HepG2 (cell line): ENCODE measurements around the gene TCF7L2. TPM values are rescaled to one million over a fixed set of nuclear protein-coding genes. Genes with fewer than 3 reads are reported as not detected.

Experiments
- ATAC-seq: fragments of 200-7000 bp; cut with Tn5 transposase; 3 replicates; pipeline ENCODE4 v1.9.1; 2020; ENCODE audit warnings: mild to moderate bottlenecking, moderate library complexity
- BruUV-seq: library from RNA; stranded (reverse); fragments of 400-500 nt; replicated peaks from 2 replicates; lab custom pipeline; 2021; lab: Mats Ljungman, UMichigan
- CTCF ChIA-PET: fragments of 300-600 bp; formaldehyde crosslinking; extraction: SDS; loops from one replicate; lab custom pipeline; 2021; ENCODE audit warnings: low total read pairs, inconsistent platforms, low intra/inter-chr PET ratio; lab: Yijun Ruan, JAX
- POLR2A ChIA-PET: fragments of 350-600 bp; sonication (Branson Sonifier 250); formaldehyde crosslinking; loops from one replicate; lab custom pipeline; 2020; ENCODE audit warnings: antibody characterized with exemption, inconsistent platforms; lab: Yijun Ruan, JAX
- DNase-seq: peaks from one replicate; pipeline ENCODE4 v3.0.0-alpha.2; 2015; ENCODE audit warnings: low spot score
- FAIRE-seq: peaks from 3 replicates; lab custom pipeline; 2011; peaks lifted over from hg19 to GRCh38; lab: Jason Lieb, UNC
- H2AFZ ChIP-seq: one replicate; pipeline ENCODE4 v1.6.1; 2011; ENCODE audit warnings: low read length, inconsistent platforms
- H3K27ac ChIP-seq: fragments of 300-600 bp; 3 replicates; pipeline ENCODE4 v1.8.0; 2011; ENCODE audit warnings: mixed run types, mild to moderate bottlenecking, mixed read lengths, low read length, inconsistent platforms; ENCODE audit not compliant: insufficient read depth; ENCODE audit errors: extremely low read length
- H3K27me3 ChIP-seq, 2 experiments: fragments of 200-600 bp in 1 of 2; 2 replicates in 1 of 2; 3 replicates in 1 of 2; pipeline versions ENCODE4 v1.6.0 to v1.8.0; 2011; ENCODE audit warnings: low read length in 2 of 2, mild to moderate bottlenecking in 2 of 2, moderate library complexity in 2 of 2, inconsistent platforms in 1 of 2; ENCODE audit not compliant: insufficient read depth in 2 of 2, control insufficient read depth in 1 of 2
- H3K36me3 ChIP-seq, 2 experiments: fragments of 200-600 bp in 1 of 2; replicated peaks in 1 of 2; 2 replicates in 1 of 2; 3 replicates in 1 of 2; pipeline versions ENCODE4 v1.5.1 to v1.8.0; 2011; ENCODE audit warnings: low read length in 2 of 2, inconsistent platforms in 1 of 2; ENCODE audit not compliant: insufficient read depth in 2 of 2, control insufficient read depth in 1 of 2
- H3K4me1 ChIP-seq: 2 replicates; pipeline ENCODE4 v1.5.1; 2012; ENCODE audit warnings: low read length, inconsistent platforms; ENCODE audit not compliant: insufficient read depth
- H3K4me2 ChIP-seq: 2 replicates; pipeline ENCODE4 v1.6.0; 2011; ENCODE audit warnings: low read depth, low read length, inconsistent platforms
- H3K4me3 ChIP-seq, 3 experiments: fragments of 200-600 bp in 1 of 3; sonication (generic), shearing (Covaris generic) in 1 of 3; replicated peaks in 1 of 3; 2 replicates each; pipeline ENCODE4 v1.5.1; 2011 to 2016; ENCODE audit warnings: low read length in 3 of 3, inconsistent platforms in 2 of 3, low read depth in 2 of 3, mild to moderate bottlenecking in 2 of 3, control low read depth in 1 of 3, mixed read lengths in 1 of 3; ENCODE audit not compliant: insufficient read depth in 1 of 3
- H3K79me2 ChIP-seq: one replicate; pipeline ENCODE4 v1.6.1; 2011; ENCODE audit warnings: low read length, inconsistent platforms; ENCODE audit not compliant: insufficient read depth
- H3K9ac ChIP-seq: 2 replicates; pipeline ENCODE4 v1.6.0; 2011; ENCODE audit warnings: mild to moderate bottlenecking, low read depth, low read length, inconsistent platforms; ENCODE audit not compliant: insufficient read depth
- H3K9me3 ChIP-seq: 2 replicates; pipeline ENCODE4 v1.5.1; 2012; ENCODE audit warnings: mild to moderate bottlenecking, low read length
- H4K20me1 ChIP-seq: 2 replicates; pipeline ENCODE4 v1.6.0; 2011; ENCODE audit warnings: inconsistent platforms, mild to moderate bottlenecking, low read length, moderate library complexity; ENCODE audit not compliant: insufficient read depth
- AGO2 ChIP-seq: fragments of 200-400 bp; formaldehyde crosslinking; optimal IDR thresholded peaks from 2 replicates; pipeline ENCODE3; 2017; ENCODE audit warnings: mild to moderate bottlenecking, low read depth, low read length, moderate library complexity
- ARNT2 ChIP-seq: sonication (generic); formaldehyde crosslinking; IDR thresholded peaks from 2 replicates; pipeline ENCODE4 v1.8.0; 2022; ENCODE audit warnings: mild to moderate bottlenecking, low read depth, missing genetic modification reagents, moderate library complexity
- CBX5 ChIP-seq: sonication (generic); formaldehyde crosslinking; IDR thresholded peaks from 2 replicates; pipeline ENCODE4 v1.4.0; 2020; ENCODE audit warnings: missing genetic modification reagents, borderline replicate concordance
- MXD3 ChIP-seq: IDR thresholded peaks from 2 replicates; pipeline ENCODE4 v1.6.1; 2016; ENCODE audit warnings: mild to moderate bottlenecking, missing biosample characterization, missing genetic modification reagents
- NAIF1 ChIP-seq: sonication (generic); formaldehyde crosslinking; IDR thresholded peaks from 2 replicates; pipeline ENCODE4 v1.5.0; 2020; ENCODE audit warnings: mild to moderate bottlenecking, missing genetic modification reagents, borderline replicate concordance
- NFRKB ChIP-seq: fragments of 450-650 bp; IDR thresholded peaks from 2 replicates; pipeline ENCODE4 v1.6.1; 2017
- RBM22 ChIP-seq: fragments of 200-400 bp; formaldehyde crosslinking; optimal IDR thresholded peaks from 2 replicates; pipeline ENCODE3; 2017; ENCODE audit warnings: mild to moderate bottlenecking, low read length, moderate library complexity
- SETDB1 ChIP-seq: sonication (generic); formaldehyde crosslinking; IDR thresholded peaks from 2 replicates; pipeline ENCODE4 v1.5.1; 2020; ENCODE audit warnings: missing genetic modification reagents, mild to moderate bottlenecking, borderline replicate concordance
- SIX4 ChIP-seq: sonication (generic); formaldehyde crosslinking; IDR thresholded peaks from 2 replicates; pipeline ENCODE4 v1.4.0; 2020; ENCODE audit warnings: missing genetic modification reagents
- SOX13 ChIP-seq, 3 experiments: fragments of 450-650 bp in 1 of 3; sonication (generic) in 1 of 3; formaldehyde crosslinking in 1 of 3; IDR thresholded peaks in 2 of 3; conservative IDR thresholded peaks in 1 of 3; 2 replicates each; pipeline versions ENCODE4 v1.5.0 to v1.6.1; 2016 to 2020; ENCODE audit warnings: antibody characterized with exemption in 1 of 3, mild to moderate bottlenecking in 1 of 3, missing compliant biosample characterization in 1 of 3, missing genetic modification reagents in 1 of 3, moderate library complexity in 1 of 3
- WIZ ChIP-seq: sonication (generic); formaldehyde crosslinking; IDR thresholded peaks from 2 replicates; pipeline ENCODE4 v1.5.1; 2020; ENCODE audit warnings: mild to moderate bottlenecking, missing genetic modification reagents
- ZNF232 ChIP-seq: sonication (generic); formaldehyde crosslinking; IDR thresholded peaks from 2 replicates; pipeline ENCODE4 v1.4.0; 2020; ENCODE audit warnings: missing genetic modification reagents, borderline replicate concordance
- ZNF280D ChIP-seq: sonication (generic); formaldehyde crosslinking; IDR thresholded peaks from 2 replicates; pipeline ENCODE4 v1.5.1; 2020; ENCODE audit warnings: mild to moderate bottlenecking, missing genetic modification reagents
- ZNF83 ChIP-seq: sonication (generic); formaldehyde crosslinking; IDR thresholded peaks from 2 replicates; pipeline ENCODE4 v1.4.0; 2020; ENCODE audit warnings: missing genetic modification reagents, mild to moderate bottlenecking, borderline replicate concordance
- ZSCAN5A ChIP-seq: sonication (generic); formaldehyde crosslinking; IDR thresholded peaks from 2 replicates; pipeline ENCODE4 v1.8.0; 2022; ENCODE audit warnings: mild to moderate bottlenecking, missing genetic modification reagents, borderline replicate concordance
- WGBS: methylation state at CpG from one replicate; pipeline ENCODE4 v1.1.6; 2017; ENCODE audit warnings: low lambda C conversion rate; 5-methylcytosine and 5-hydroxymethylcytosine counted together
- in situ Hi-C: cut with HindIII; loops from 2 replicates; pipeline ENCODE4 v1.10.0; 2017; ENCODE audit warnings: low pct_unique_long_range_greater_than_20kb; ENCODE audit not compliant: extremely low pct_ligation_motif_present
- intact Hi-C: fragments of 100-400 bp; cut with micrococcal nuclease; formaldehyde crosslinking; loops from one replicate; pipeline ENCODE4 v1.10.0; 2022; ENCODE audit not compliant: unreplicated experiment
- polyA plus RNA-seq, 8 experiments: library from polyadenylated mRNA; depleted of rRNA in 3 of 8; stranded (reverse) in 7 of 8; unstranded in 1 of 8; fragments of >200 nt; fragmentation: Illumina TruSeq in 4 of 8; extraction: Trizol in 4 of 8; gene quantifications; 2 replicates each; pipeline versions ENCODE4 v1.2.1 to v1.2.3, GENCODE V29; 2011 to 2016; ENCODE audit warnings: low read depth in 4 of 8, missing spikeins in 1 of 8, mixed read lengths in 1 of 8; ENCODE audit not compliant: insufficient read depth in 1 of 8
- total RNA-seq, 5 experiments: library from RNA; depleted of rRNA; stranded (reverse); fragments of >200 nt; fragmentation: Illumina TruSeq; extraction: Trizol; gene quantifications; 2 replicates each; pipeline ENCODE4 v1.2.3, GENCODE V29; 2016; ENCODE audit warnings: low read depth in 1 of 5

The TCF7L2 gene
- total and polyA plus RNA-seq, 2 of the 13 experiments (the other 11 are each of a cell fraction or from before 2014, with no cell fraction given) = 3.9 to 13.7 TPM

GRCh38 chr10:113045147-113046055 is 95.4 kb downstream of the TCF7L2 start:
- intact Hi-C loops = no loop called here
- TF ChIP-seq NFRKB (no peak), ZNF232 (CRISPR knock-in tag) (no peak), ZNF280D (CRISPR knock-in tag) (no peak), RBM22 (peak; percentile 33), CBX5 (CRISPR knock-in tag) (no peak), ZNF83 (no peak), WIZ (CRISPR knock-in tag) (no peak), ZSCAN5A (CRISPR knock-in tag) (no peak), NAIF1 (no peak), SETDB1 (CRISPR knock-in tag) (no peak), SIX4 (CRISPR knock-in tag) (no peak), ARNT2 (CRISPR knock-in tag) (no peak), MXD3 (CRISPR knock-in tag) (no peak), SOX13 (IDR thresholded peaks at IDR 0.05) (no peak), SOX13 (CRISPR knock-in tag; conservative IDR thresholded peaks at IDR 0.05 in 1 of 2, IDR thresholded peaks at IDR 0.05 in 1 of 2) (no peak), AGO2 (peak; percentile 47)

More at GRCh38 chr10:113045147-113046055, 95.4 kb downstream of the TCF7L2 start:
- Histone ChIP-seq H3K9me3 (no peaks in the 10 kb centered on the region), H3K4me2 (no peak overlapping the region), H3K27ac (no peak overlapping the region), H3K4me3 (no peak overlapping the region), H3K79me2 (peaks cover 75% of the 10 kb centered on the region), H3K27me3 (no peaks in the 10 kb centered on the region), H2AFZ (no peak overlapping the region), H3K4me1 (no peaks in the 10 kb centered on the region), H3K9ac (no peak overlapping the region), H4K20me1 (peaks cover 58% of the 10 kb centered on the region), H3K36me3 (peaks cover 25 to 52% of the 10 kb centered on the region in 2 experiments)
- ChIA-PET POLR2A (no interaction called here), CTCF (no interaction called here)
- in situ Hi-C loops = no loop called here
- no peak for FAIRE-seq
- BruUV-seq = no TSS peak
- WGBS = 95% methylated on average over 10 of the region's 10 CpGs
- ATAC-seq = no peak
- no peak for DNase-seq
